GM21423 (cell line): ENCODE results near the gene ERGIC1.
"Not testable (repeated sequence)": the region's sequence is repeated elsewhere in the genome, so short reads cannot be mapped to it uniquely, and the experiment has no call there.

ENCODE experiments used
- ATAC-seq: cut with Tn5 transposase; IDR thresholded peaks from one replicate; pipeline ENCODE4 v1.9.1; 2021; ENCODE audit warnings: mild to moderate bottlenecking, moderate library complexity; ENCODE audit not compliant: unreplicated experiment

Gene ERGIC1

GRCh38 chr5:172860520-172861443 is 26.7 kb downstream of the ERGIC1 start:
- no peak for ATAC-seq

- ATAC-seq = no peak
These were observed 27.4 kb downstream of the ERGIC1 start for GRCh38 chr5:172861461-172861860.

- ATAC-seq = no peak
These were observed 28.2 kb downstream of the ERGIC1 start for GRCh38 chr5:172862165-172862801.

- not testable (repeated sequence) for ATAC-seq
These were observed 30.1 kb downstream of the ERGIC1 start for GRCh38 chr5:172864171-172864570.

GRCh38 chr5:172864747-172865146 is 30.7 kb downstream of the ERGIC1 start:
- no peak for ATAC-seq

GRCh38 chr5:172866378-172866777 is 32.3 kb downstream of the ERGIC1 start:
- no peak for ATAC-seq

GRCh38 chr5:172866802-172867748 is 33.0 kb downstream of the ERGIC1 start:
- ATAC-seq = no peak

GRCh38 chr5:172867761-172868435 is 33.8 kb downstream of the ERGIC1 start:
- no peak for ATAC-seq

GRCh38 chr5:172868436-172868923 is 34.4 kb downstream of the ERGIC1 start:
- ATAC-seq = no peak

GRCh38 chr5:172868924-172869591 is 35.0 kb downstream of the ERGIC1 start:
- no peak for ATAC-seq

- no peak for ATAC-seq
These were observed 35.6 kb downstream of the ERGIC1 start for GRCh38 chr5:172869691-172870090.

- ATAC-seq = no peak
These were observed 36.3 kb downstream of the ERGIC1 start for GRCh38 chr5:172870291-172870714.

- ATAC-seq = no peak
These were observed 36.8 kb downstream of the ERGIC1 start for GRCh38 chr5:172870715-172871461.

GRCh38 chr5:172871536-172871935 is 37.5 kb downstream of the ERGIC1 start:
- no peak for ATAC-seq

GRCh38 chr5:172871982-172872381 is 37.9 kb downstream of the ERGIC1 start:
- ATAC-seq = no peak

- ATAC-seq = no peak
These were observed 39.0 kb downstream of the ERGIC1 start for GRCh38 chr5:172872997-172873491.

GRCh38 chr5:172873513-172873912 is 39.5 kb downstream of the ERGIC1 start:
- no peak for ATAC-seq

GRCh38 chr5:172874647-172875504 is 40.8 kb downstream of the ERGIC1 start:
- no peak for ATAC-seq
